LHCN-M2 (cell line): ENCODE data around the gene SOWAHA. TPM values are rescaled to one million over a fixed set of nuclear protein-coding genes. Genes with fewer than 3 reads are reported as not detected.
"Not testable (repeated sequence)": the region's sequence is repeated elsewhere in the genome, so short reads cannot be mapped to it uniquely, and the experiment has no call there.

Experiments used
- DNase-seq: peaks from one replicate; pipeline ENCODE4 v3.0.0-alpha.2; 2012; ENCODE audit warnings: low read depth
- total RNA-seq: library from RNA; depleted of rRNA; stranded (reverse); fragments of >200 nt; gene quantifications from 2 replicates; pipeline ENCODE4 v1.2.3, GENCODE V29; 2014; rRNA removed

The SOWAHA gene
- total RNA-seq, 1 experiment from 2014 or later = not detected

- DNase-seq = no peak
Observed at GRCh38 chr5:132849347-132849746, 36.2 kb downstream of the SOWAHA start.

DNA sequence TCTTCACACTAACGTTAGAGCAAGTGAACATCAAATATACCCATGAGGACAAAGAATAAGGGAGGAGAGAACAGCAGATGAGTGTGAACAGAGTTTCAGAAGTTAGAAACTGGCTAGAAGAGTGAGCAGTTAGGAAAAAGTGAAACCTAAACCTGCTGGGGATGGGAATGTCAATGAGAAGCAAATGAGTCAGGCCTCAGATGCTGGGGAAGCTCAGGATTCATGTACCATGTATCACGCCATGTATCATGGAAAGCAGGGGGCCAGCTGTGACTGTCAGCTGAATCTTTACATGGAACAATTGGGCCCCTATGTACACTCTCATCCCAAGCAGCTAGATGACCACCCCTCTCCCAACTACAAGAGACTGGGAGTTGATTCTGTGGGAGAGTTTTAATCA is 37.0 kb downstream of the SOWAHA start:
- DNase-seq = peak; percentile 78

- no peak for DNase-seq
Observed at GRCh38 chr5:132853323-132853722, 40.2 kb downstream of the SOWAHA start.

DNA sequence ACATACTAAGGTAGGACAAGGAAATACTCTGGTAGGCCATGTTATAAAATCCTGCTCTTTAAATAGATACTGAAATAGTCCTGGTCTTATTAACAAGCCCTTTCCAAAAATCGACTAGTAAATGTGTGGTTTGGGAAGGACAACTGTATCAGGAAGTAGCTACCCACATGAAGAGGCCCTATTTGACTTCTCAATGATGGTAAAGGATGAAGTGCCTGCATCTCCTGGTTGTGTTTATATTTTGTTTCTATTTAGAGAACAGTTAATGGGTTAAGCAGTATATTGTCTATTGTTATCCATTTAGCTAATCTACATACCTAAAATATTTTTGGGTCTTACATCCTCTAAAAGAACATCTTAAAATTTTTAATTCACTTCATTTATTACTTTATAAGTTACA is 40.7 kb downstream of the SOWAHA start:
- DNase-seq = no peak

- DNase-seq = no peak
Observed at GRCh38 chr5:132854301-132854700, 41.2 kb downstream of the SOWAHA start.

DNA sequence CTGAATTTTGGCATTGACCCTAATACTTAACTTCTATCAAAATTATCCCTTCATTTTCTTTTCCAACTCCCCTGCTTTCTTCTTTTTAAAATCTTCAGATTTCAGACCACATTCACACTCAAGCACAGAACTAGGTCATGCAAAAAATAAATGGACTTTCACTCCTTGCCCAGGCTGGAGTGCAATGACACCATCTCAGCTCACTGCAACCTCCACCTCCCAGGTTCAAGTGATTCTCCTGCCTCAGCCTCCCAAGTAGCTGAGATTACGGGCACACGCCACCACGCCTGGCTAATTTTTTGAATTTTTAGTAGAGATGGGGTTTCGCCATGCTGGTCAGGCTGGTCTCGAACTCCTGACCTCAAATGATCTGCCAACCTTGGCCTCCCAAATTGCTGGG is 41.9 kb downstream of the SOWAHA start:
- not testable (repeated sequence) for DNase-seq

- DNase-seq = no peak
Observed at GRCh38 chr5:132856011-132856410, 42.9 kb downstream of the SOWAHA start.

- no peak for DNase-seq
Observed at GRCh38 chr5:132859889-132860437, 46.9 kb downstream of the SOWAHA start.

GRCh38 chr5:132860742-132861141 is 47.6 kb downstream of the SOWAHA start:
- no peak for DNase-seq

GRCh38 chr5:132865668-132866341 is 52.7 kb downstream of the SOWAHA start:
- DNase-seq = no peak

Other genes with a start within 250 kb of the SOWAHA start
- not detected in 2 replicates for gene IL13, start 155.1 kb upstream of the SOWAHA start, total RNA-seq
- gene IL4, start 139.3 kb upstream of the SOWAHA start, total RNA-seq = not detected in 2 replicates
- gene KIF3A, start 75.8 kb upstream of the SOWAHA start, total RNA-seq = 4.8 and 7.2 TPM in 2 replicates
- 0.06 TPM in 1 of 2 replicates, not detected in the other for gene CCNI2, start 65.9 kb upstream of the SOWAHA start, total RNA-seq
- gene SEPTIN8, start 36.1 kb upstream of the SOWAHA start, total RNA-seq = 21.3 and 26.2 TPM in 2 replicates
- gene SHROOM1, start 17.3 kb downstream of the SOWAHA start, total RNA-seq = 13.3 and 13.4 TPM in 2 replicates
- 0.32 TPM in 1 of 2 replicates, not detected in the other for gene GDF9, start 53.2 kb downstream of the SOWAHA start, total RNA-seq
- 125 and 144 TPM in 2 replicates for gene UQCRQ, start 53.3 kb downstream of the SOWAHA start, total RNA-seq
- 0.17 and 0.77 TPM in 2 replicates for gene LEAP2, start 60.4 kb downstream of the SOWAHA start, total RNA-seq
- 47.4 and 59.1 TPM in 2 replicates for gene AFF4, start 150.3 kb downstream of the SOWAHA start, total RNA-seq
- 12.2 and 70.3 TPM in 2 replicates for gene ZCCHC10, start 213.2 kb downstream of the SOWAHA start, total RNA-seq
- gene HSPA4, start 238.7 kb downstream of the SOWAHA start, total RNA-seq = 130 and 153 TPM in 2 replicates